Cerebellar cortex (tissue), 1 donor: Measurements from ENCODE around the gene DGKH.

ENCODE experiments used
- DNase-seq: peaks from one replicate; pipeline ENCODE4 v3.0.0-alpha.2; 2015; ENCODE audit warnings: low spot score

Gene DGKH

DNA sequence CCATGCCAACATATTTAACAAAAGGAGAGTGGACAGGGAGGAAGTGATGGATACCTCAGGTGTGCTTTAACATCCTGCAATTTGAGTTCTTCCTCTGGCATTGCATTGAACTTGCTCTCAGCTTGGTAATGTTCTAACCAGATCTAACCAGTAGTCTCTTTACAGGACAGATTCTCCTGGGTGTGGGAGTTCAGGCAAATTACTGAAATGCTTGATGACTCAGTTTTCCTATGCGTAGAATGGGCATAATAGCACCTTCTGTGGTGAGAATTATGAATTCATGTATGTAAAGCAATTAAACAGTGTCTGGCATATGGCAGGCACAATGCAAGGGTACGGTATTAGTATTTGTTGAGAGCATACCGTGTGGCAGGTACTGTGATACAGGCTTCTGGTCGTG is 227.1 kb downstream of the DGKH start:
- no peak for DNase-seq

- no peak for DNase-seq
Measured at GRCh38 chr13:42276683-42277082, 228.2 kb downstream of the DGKH start.

- DNase-seq = no peak
Measured at GRCh38 chr13:42277618-42278276, 229.3 kb downstream of the DGKH start.

DNA sequence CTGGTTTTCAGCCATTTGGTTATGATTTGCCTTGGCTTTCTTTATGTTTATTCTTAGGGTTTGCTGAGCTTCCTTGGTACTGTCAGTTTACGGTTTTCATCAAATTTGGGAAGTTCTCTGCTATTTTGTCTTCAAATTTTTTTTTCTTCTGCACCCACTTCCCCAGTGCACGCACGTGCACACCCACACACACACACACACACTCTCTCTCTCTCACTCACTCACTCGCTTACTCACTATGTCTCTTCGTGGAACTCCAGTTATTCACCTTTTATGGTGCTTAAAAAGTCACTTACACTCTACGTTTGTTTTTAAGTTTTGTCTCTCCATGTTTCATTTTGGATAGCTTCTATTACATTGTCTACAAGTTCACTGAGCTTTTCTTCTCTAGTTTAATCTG is 230.6 kb downstream of the DGKH start:
- no peak for DNase-seq

- no peak for DNase-seq
Measured at GRCh38 chr13:42279986-42280385, 231.5 kb downstream of the DGKH start.

- no peak for DNase-seq
Measured at GRCh38 chr13:42280537-42280936, 232.1 kb downstream of the DGKH start.

DNA sequence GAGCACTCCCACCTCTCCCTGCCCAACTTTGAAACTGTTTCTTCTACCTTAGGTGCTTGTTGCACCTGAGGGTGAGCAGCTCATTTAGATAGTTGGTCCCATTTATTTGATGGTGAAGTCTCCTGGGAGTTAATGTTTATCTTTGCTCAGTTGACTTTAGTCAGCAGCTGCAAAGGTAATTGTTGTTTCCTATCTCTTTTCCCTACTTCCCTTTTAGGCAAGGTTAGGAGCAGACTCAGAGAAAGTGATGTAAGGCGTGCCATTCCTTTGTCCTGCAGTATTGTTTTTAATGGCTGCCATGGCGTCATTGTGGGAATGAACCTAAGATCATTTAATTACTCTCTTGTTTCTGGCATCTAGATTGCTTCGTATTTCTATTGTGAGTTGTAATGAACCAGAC is 235.1 kb downstream of the DGKH start:
- DNase-seq = no peak

- DNase-seq = no peak
Measured at GRCh38 chr13:42284068-42284467, 235.6 kb downstream of the DGKH start.
